HepG2 (cell line): ENCODE measurements around the gene PTPRF. TPM values are rescaled to one million over a fixed set of nuclear protein-coding genes. Genes with fewer than 3 reads are reported as not detected.

Experiments
- AGO2 ChIP-seq: fragments of 200-400 bp; formaldehyde crosslinking; optimal IDR thresholded peaks from 2 replicates; pipeline ENCODE3; 2017; ENCODE audit warnings: mild to moderate bottlenecking, low read depth, low read length, moderate library complexity
- ARHGAP35 ChIP-seq: sonication (generic); formaldehyde crosslinking; IDR thresholded peaks from 2 replicates; pipeline ENCODE4 v1.9.0; 2022; ENCODE audit warnings: mild to moderate bottlenecking, inconsistent platforms, moderate library complexity, missing genetic modification reagents, borderline replicate concordance
- GLMP ChIP-seq: sonication (generic); formaldehyde crosslinking; IDR thresholded peaks from 2 replicates; pipeline ENCODE4 v1.9.0; 2021; ENCODE audit warnings: missing genetic modification reagents, mild to moderate bottlenecking, borderline replicate concordance
- HOXA5 ChIP-seq: sonication (generic); formaldehyde crosslinking; IDR thresholded peaks from 2 replicates; pipeline ENCODE4 v1.4.0; 2020; ENCODE audit warnings: missing genetic modification reagents
- HOXD1 ChIP-seq: sonication (generic); formaldehyde crosslinking; IDR thresholded peaks from 2 replicates; pipeline ENCODE4 v1.5.0; 2020; ENCODE audit warnings: missing genetic modification reagents
- KAT8 ChIP-seq: IDR thresholded peaks from 2 replicates; pipeline ENCODE4 v1.6.1; 2016; ENCODE audit warnings: missing genetic modification reagents, missing compliant biosample characterization
- KDM1A ChIP-seq: IDR thresholded peaks from 2 replicates; pipeline ENCODE4 v1.6.1; 2016; ENCODE audit warnings: missing compliant biosample characterization
- KDM4B ChIP-seq: sonication (generic); formaldehyde crosslinking; IDR thresholded peaks from 2 replicates; pipeline ENCODE4 v1.4.0; 2020; ENCODE audit warnings: missing genetic modification reagents
- NAIF1 ChIP-seq: sonication (generic); formaldehyde crosslinking; IDR thresholded peaks from 2 replicates; pipeline ENCODE4 v1.5.0; 2020; ENCODE audit warnings: mild to moderate bottlenecking, missing genetic modification reagents, borderline replicate concordance
- SMARCC2 ChIP-seq: fragments of 450-650 bp; IDR thresholded peaks from 2 replicates; pipeline ENCODE4 v1.6.1; 2017; ENCODE audit warnings: antibody characterized with exemption, mild to moderate bottlenecking
- TFAP4 ChIP-seq: sonication (generic); IDR thresholded peaks from 2 replicates; pipeline ENCODE4 v1.6.1; 2016; ENCODE audit warnings: low read depth, borderline replicate concordance
- ZFP90 ChIP-seq: sonication (generic); formaldehyde crosslinking; IDR thresholded peaks from 2 replicates; pipeline ENCODE4 v1.8.0; 2022; ENCODE audit warnings: missing genetic modification reagents, mild to moderate bottlenecking, inconsistent platforms, borderline replicate concordance
- ZNF124 ChIP-seq: sonication (generic); formaldehyde crosslinking; IDR thresholded peaks from 2 replicates; pipeline ENCODE4 v1.4.0; 2020; ENCODE audit warnings: missing genetic modification reagents
- ZNF296 ChIP-seq: sonication (generic); formaldehyde crosslinking; conservative IDR thresholded peaks from 2 replicates; pipeline ENCODE4 v1.5.0; 2020; ENCODE audit warnings: mild to moderate bottlenecking, missing genetic modification reagents
- ZNF350 ChIP-seq: sonication (generic); formaldehyde crosslinking; IDR thresholded peaks from 2 replicates; pipeline ENCODE4 v1.4.0; 2020; ENCODE audit warnings: mild to moderate bottlenecking, low read depth, missing genetic modification reagents, borderline replicate concordance
- ZNF383 ChIP-seq: sonication (generic); formaldehyde crosslinking; IDR thresholded peaks from 2 replicates; pipeline ENCODE4 v1.4.0; 2020; ENCODE audit warnings: missing genetic modification reagents, mild to moderate bottlenecking, borderline replicate concordance
- ZNF564 ChIP-seq: sonication (generic); formaldehyde crosslinking; IDR thresholded peaks from 2 replicates; pipeline ENCODE4 v1.8.1; 2023; ENCODE audit warnings: mild to moderate bottlenecking, missing genetic modification reagents
- ZNF619 ChIP-seq: sonication (generic); formaldehyde crosslinking; IDR thresholded peaks from 2 replicates; pipeline ENCODE4 v1.4.0; 2020; ENCODE audit warnings: mild to moderate bottlenecking, missing genetic modification reagents
- ZNF850 ChIP-seq: sonication (generic); formaldehyde crosslinking; conservative IDR thresholded peaks from 2 replicates; pipeline ENCODE4 v1.9.0; 2021; ENCODE audit warnings: mild to moderate bottlenecking, missing genetic modification reagents
- polyA plus RNA-seq, 8 experiments: library from polyadenylated mRNA; depleted of rRNA in 3 of 8; stranded (reverse) in 7 of 8; unstranded in 1 of 8; fragments of >200 nt; fragmentation: Illumina TruSeq in 4 of 8; extraction: Trizol in 4 of 8; gene quantifications; 2 replicates each; pipeline versions ENCODE4 v1.2.1 to v1.2.3, GENCODE V29; 2011 to 2016; ENCODE audit warnings: low read depth in 4 of 8, missing spikeins in 1 of 8, mixed read lengths in 1 of 8; ENCODE audit not compliant: insufficient read depth in 1 of 8
- total RNA-seq, 5 experiments: library from RNA; depleted of rRNA; stranded (reverse); fragments of >200 nt; fragmentation: Illumina TruSeq; extraction: Trizol; gene quantifications; 2 replicates each; pipeline ENCODE4 v1.2.3, GENCODE V29; 2016; ENCODE audit warnings: low read depth in 1 of 5
- TF ChIP-seq, protein P1 (sequence below): sonication (generic); formaldehyde crosslinking; IDR thresholded peaks from 2 replicates; pipeline ENCODE4 v1.5.0; 2020; ENCODE audit warnings: missing genetic modification reagents
- TF ChIP-seq, protein P2 (sequence below): sonication (generic); formaldehyde crosslinking; IDR thresholded peaks from 2 replicates; pipeline ENCODE4 v1.4.0; 2020; ENCODE audit warnings: mild to moderate bottlenecking, missing genetic modification reagents
- TF ChIP-seq, protein P3 (sequence below): IDR thresholded peaks from 2 replicates; pipeline ENCODE4 v1.6.1; 2018; ENCODE audit warnings: missing genetic modification reagents
- TF ChIP-seq, protein P4 (sequence below): sonication (generic); formaldehyde crosslinking; IDR thresholded peaks from 2 replicates; pipeline ENCODE4 v1.4.0; 2020; ENCODE audit warnings: missing genetic modification reagents

PTPRF gene
- total and polyA plus RNA-seq, 2 of the 13 experiments (the other 11 are each of a cell fraction or from before 2014, with no cell fraction given) = 55.9 to 167 TPM

DNA sequence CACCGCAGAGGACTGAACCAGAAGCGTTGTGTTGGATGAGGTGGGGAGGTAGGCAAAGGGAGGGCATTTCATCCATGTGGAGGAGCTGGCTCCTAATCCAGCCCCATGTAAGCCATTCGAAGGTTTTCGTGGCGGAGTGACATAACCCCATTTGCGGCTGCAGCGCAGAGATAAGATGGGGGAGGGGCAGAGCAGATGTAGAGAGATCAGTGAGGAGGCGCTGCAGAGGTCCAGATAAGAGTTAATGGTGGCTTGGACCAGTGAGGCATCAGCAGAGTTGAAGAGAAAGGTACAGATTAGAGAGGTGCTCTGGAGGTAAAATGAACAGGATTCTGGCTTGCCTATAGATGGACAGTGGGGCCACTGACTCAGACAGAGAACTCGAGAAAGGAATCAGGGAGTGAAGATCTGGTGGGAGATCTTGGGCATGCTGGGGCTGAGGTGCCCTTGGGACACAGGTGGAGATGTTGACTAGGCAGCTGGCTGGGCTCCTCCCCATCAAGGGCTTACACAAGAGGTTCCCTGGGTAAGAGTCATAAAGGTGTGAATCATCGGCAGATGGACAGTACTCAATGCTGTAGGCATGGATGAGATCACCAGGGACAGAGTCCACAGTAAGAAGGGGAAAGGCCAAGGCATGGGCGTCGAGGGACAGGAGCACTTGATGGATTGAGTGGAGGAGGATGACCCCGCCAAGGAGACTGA is 7.8 kb upstream of the PTPRF start (continued):
- no peak for TF ChIP-seq AGO2
- no peak for TF ChIP-seq HOXD1
- TF ChIP-seq KDM4B (CRISPR knock-in tag) = no peak
- no peak for TF ChIP-seq SMARCC2
- no peak for TF ChIP-seq ZNF383 (CRISPR knock-in tag)
- TF ChIP-seq KAT8 = peak; percentile 31; the same call in 1 of the 2 replicates
- TF ChIP-seq, protein P1, sequence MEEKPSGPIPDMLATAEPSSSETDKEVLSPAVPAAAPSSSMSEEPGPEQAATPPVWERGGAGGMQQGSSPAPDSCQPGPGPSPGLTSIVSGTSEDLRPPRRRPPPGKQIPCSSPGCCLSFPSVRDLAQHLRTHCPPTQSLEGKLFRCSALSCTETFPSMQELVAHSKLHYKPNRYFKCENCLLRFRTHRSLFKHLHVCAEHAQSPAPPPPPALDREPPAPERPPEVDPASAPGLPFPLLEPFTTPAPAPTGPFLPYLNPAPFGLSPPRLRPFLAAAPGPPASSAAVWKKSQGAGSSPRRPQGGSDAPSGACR (CRISPR knock-in tag) = no peak
- peak; percentile 21; the same call in 1 of the 2 replicates for TF ChIP-seq ZNF350
- no peak for TF ChIP-seq ARHGAP35 (CRISPR knock-in tag)
- TF ChIP-seq ZNF619 (CRISPR knock-in tag) = no peak
- TF ChIP-seq GLMP (CRISPR knock-in tag) = no peak
- no peak for TF ChIP-seq ZNF564 (CRISPR knock-in tag)
- TF ChIP-seq, protein P2, sequence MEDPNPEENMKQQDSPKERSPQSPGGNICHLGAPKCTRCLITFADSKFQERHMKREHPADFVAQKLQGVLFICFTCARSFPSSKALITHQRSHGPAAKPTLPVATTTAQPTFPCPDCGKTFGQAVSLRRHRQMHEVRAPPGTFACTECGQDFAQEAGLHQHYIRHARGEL (CRISPR knock-in tag) = no peak
- no peak for TF ChIP-seq ZFP90 (CRISPR knock-in tag)
- TF ChIP-seq TFAP4 = peak; percentile 75; the same call in 1 of the 2 replicates
- no peak for TF ChIP-seq HOXA5 (CRISPR knock-in tag)
- TF ChIP-seq, protein P3, sequence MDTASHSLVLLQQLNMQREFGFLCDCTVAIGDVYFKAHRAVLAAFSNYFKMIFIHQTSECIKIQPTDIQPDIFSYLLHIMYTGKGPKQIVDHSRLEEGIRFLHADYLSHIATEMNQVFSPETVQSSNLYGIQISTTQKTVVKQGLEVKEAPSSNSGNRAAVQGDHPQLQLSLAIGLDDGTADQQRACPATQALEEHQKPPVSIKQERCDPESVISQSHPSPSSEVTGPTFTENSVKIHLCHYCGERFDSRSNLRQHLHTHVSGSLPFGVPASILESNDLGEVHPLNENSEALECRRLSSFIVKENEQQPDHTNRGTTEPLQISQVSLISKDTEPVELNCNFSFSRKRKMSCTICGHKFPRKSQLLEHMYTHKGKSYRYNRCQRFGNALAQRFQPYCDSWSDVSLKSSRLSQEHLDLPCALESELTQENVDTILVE (CRISPR knock-in tag) = no peak
- TF ChIP-seq ZNF850 = no peak
- no peak for TF ChIP-seq KDM1A
- TF ChIP-seq ZNF296 (CRISPR knock-in tag) = no peak
- no peak for TF ChIP-seq NAIF1 (CRISPR knock-in tag)
- TF ChIP-seq, protein P4, sequence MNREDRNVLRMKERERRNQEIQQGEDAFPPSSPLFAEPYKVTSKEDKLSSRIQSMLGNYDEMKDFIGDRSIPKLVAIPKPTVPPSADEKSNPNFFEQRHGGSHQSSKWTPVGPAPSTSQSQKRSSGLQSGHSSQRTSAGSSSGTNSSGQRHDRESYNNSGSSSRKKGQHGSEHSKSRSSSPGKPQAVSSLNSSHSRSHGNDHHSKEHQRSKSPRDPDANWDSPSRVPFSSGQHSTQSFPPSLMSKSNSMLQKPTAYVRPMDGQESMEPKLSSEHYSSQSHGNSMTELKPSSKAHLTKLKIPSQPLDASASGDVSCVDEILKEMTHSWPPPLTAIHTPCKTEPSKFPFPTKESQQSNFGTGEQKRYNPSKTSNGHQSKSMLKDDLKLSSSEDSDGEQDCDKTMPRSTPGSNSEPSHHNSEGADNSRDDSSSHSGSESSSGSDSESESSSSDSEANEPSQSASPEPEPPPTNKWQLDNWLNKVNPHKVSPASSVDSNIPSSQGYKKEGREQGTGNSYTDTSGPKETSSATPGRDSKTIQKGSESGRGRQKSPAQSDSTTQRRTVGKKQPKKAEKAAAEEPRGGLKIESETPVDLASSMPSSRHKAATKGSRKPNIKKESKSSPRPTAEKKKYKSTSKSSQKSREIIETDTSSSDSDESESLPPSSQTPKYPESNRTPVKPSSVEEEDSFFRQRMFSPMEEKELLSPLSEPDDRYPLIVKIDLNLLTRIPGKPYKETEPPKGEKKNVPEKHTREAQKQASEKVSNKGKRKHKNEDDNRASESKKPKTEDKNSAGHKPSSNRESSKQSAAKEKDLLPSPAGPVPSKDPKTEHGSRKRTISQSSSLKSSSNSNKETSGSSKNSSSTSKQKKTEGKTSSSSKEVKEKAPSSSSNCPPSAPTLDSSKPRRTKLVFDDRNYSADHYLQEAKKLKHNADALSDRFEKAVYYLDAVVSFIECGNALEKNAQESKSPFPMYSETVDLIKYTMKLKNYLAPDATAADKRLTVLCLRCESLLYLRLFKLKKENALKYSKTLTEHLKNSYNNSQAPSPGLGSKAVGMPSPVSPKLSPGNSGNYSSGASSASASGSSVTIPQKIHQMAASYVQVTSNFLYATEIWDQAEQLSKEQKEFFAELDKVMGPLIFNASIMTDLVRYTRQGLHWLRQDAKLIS (CRISPR knock-in tag) = no peak
- no peak for TF ChIP-seq ZNF124 (CRISPR knock-in tag)
